HG02852 (cell line): ENCODE measurements around the gene PHKG1.
A peak's percentile ranks its signal among the peaks of the same experiment; 100 is the strongest.
"Not testable (repeated sequence)": the region's sequence is repeated elsewhere in the genome, so short reads cannot be mapped to it uniquely, and the experiment has no call there.

Experiments
- ATAC-seq: cut with Tn5 transposase; IDR thresholded peaks from one replicate; pipeline ENCODE4 v1.9.1; 2021; ENCODE audit warnings: mild to moderate bottlenecking, moderate library complexity; ENCODE audit not compliant: unreplicated experiment

Gene PHKG1

GRCh38 chr7:56092789-56093531 lies at the start of gene PHKG1:
TSS of gene PHKG1 (minus strand) at chr7:56092952. CDS start at chr7:56088941, 4,011 bp downstream.
- ATAC-seq = no peak

- not testable (repeated sequence) for ATAC-seq
Measured at GRCh38 chr7:56131062-56131461, 38.3 kb upstream of the PHKG1 start.

- ATAC-seq = no peak
Measured at GRCh38 chr7:56127241-56127975, 34.7 kb upstream of the PHKG1 start.

DNA sequence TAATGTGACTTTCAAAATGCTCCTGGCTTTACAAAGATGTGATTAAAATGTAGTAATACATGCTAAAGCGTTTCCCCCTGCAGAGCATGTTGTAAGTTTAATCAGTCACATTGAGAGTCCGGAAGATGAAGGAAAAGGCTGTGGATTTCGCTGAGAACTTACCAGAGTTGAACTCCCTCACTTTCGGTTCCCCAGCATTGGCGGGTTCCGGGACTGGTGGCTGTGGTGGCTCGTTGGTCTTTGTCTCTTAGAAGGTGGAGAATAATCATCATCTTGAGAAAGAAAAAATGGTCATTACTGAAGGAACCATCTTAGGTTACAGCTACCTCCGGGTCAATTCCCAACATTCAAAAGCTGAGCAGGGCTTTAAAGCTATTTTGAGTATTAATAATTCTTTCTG lies 33.1 kb upstream of the PHKG1 start:
- ATAC-seq = no peak

DNA sequence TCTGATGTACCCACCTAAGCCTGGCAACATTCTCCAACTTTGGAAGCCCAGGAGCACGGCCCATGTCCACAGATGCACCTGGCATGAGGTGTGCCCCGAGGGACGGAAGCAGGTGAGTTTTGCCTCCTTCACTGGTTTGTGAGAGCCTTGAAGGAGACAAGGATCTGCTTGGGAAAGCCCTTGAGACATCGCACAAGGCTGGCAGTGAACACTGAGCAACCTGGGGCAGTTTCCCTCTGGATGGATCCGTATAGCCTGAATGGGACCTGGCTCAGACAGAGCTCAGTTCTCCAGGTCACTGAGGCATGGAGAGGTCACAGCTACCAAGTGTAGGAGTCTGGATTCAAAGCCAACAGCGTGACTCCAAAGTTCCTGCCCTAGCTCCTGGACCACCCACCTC lies 32.2 kb upstream of the PHKG1 start:
- no peak for ATAC-seq

DNA sequence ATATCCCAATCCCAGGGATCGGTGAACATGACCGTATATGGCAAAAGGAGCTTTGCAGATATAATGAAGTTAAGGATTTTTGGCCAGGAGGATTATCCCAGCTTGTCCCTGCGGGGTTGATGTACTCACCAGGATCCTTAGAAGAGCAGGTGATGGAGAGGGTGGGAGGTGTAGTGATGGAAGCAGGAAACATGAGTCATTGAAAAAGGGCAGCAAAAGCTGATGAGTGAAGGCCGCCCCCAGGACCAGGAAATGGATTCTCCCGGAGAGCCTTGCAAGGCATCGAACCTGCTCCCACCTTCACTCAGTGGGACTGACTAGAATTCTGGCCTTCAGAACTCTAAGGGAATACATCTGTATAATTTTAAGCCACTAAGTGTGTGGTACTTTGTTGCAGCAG lies 28.7 kb upstream of the PHKG1 start:
- no peak for ATAC-seq

- no peak for ATAC-seq
Measured at GRCh38 chr7:56115852-56116538, 23.2 kb upstream of the PHKG1 start, which contains the start of gene NUPR2. TSS of gene NUPR2 (minus strand) at chr7:56116417. CDS start at chr7:56116314, 103 bp downstream.

DNA sequence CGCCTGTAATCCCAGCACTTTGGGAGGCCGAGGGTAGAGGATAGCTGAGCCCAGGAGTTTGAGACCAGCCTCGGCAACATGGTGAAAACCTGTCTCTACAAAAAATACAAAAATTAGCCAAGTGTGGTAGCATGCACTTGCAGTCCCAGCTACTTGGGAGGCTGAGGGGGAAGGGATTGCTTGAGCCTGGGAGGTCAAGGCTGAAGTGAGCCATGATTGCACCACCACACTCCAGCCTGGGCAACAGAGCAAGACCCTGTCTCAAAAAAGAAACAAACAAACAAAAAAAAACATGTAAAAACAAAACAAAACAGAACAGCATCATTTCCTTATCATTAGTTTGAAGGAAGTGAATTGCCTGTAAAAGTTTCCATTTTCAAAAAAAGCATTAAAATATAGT lies 19.5 kb upstream of the PHKG1 start:
- ATAC-seq = not testable (repeated sequence)

DNA sequence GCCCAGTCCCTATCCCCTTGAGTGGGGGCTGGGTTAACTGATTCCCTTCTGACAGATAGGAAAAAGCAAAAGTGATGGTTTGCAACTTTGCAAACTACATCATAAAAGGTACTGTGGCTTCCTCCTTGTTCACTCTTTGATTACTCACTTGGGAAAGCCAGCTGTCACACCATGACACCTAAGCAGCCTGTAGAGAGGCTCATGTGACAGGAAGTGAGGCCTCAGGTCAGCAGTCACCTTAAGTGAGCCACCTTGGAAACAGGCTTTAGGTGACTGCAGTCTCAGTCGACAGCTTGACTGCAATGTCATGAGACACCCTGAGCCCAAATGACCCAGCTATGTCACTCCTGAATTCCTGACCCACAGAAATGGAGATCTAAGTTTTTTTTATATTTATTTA lies 17.9 kb upstream of the PHKG1 start:
- no peak for ATAC-seq

- no peak for ATAC-seq
Measured at GRCh38 chr7:56107954-56108258, 15.2 kb upstream of the PHKG1 start.

DNA sequence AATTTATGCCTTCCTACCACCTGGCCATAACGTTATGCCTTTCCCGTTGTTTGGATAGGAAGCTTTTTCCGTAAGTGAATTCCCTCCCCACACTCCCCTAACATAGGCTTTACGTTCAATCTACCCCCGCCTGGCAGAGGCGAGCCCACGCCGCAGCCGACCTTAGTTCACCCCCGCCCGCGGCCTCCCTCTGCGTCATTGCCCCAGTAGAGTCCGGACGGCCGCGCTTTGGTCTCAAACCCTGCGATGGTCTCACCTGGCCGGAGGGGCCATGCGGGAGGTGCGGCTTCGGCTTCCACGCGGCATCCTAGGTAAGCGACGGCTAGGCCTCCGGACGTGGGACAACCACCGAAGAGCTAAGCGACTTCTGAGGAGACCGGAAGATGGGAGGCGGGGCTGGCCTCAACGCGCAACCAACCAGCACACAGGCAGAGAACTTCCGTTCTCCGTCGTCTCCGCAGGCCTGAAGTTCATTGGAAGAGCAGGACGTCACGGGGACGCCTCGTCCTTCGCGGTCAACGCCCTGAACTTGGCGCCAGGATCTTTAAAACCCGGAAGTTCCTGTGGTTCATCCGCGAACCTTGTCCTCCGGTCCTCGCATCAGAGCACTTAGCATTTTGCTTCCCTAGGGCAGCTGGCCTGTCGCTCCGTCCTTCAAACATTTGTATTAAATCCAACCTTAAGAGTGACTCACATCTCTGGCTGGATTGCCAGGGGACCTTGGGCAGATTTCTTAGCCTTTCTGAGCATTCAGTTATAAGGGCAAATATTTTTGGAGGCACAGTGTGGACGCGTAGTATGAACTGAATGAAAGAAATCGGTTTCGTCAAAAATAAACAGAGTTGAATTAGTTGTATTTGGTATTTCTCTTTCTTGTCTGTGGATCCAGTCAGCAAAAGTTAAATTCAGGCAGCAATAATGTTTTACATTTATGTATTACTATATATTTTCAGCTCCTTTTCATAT lies 13.6 kb upstream of the PHKG1 start, which contains the start of gene CHCHD2:
TSS of gene CHCHD2 (minus strand) at position 369 of the 966 bp plus-strand sequence. CDS start at position 306, 63 bp downstream.
- peak; percentile 99 for ATAC-seq

DNA sequence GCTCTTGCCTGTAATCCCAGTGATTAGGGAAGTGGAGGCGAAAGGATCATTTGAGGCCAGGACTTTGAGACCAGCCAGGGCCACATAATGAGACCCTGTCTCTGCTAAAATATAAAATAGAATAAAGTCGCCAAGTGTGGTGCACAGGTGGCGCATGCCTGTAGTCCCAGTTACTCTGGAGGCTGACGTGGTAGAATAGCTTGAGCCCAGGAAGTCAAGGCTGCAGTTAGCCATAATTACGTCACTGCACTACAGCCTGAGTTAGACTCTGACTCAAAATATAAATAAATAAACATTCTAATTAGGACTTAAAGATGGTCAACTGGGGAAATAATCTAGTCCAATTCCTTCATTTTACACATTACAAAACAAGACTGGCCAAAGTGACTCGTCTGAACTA lies 12.8 kb upstream of the PHKG1 start:
- no peak for ATAC-seq

- ATAC-seq = not testable (repeated sequence)
Measured at GRCh38 chr7:56104138-56104537, 11.4 kb upstream of the PHKG1 start.

DNA sequence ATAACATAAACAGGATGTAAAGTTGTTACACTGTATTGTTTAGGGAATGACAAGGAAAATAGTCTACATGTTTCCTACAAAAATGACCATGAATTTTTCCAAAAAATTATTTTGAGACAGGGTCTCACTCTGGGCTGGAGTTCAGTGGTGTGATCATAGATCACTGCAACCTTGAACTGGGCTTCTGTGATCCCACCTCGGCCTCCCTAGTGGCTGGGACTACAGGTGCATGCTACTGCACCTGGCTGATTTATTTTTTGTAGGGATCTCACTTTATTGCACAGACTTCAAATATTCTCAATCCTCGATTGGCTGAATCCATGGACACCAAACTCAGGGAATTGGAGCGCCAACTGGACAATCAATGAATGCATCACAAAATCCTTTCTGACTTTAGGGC lies 6.9 kb upstream of the PHKG1 start:
- no peak for ATAC-seq

- not testable (repeated sequence) for ATAC-seq
Measured at GRCh38 chr7:56098187-56099008, 5.6 kb upstream of the PHKG1 start.

GRCh38 chr7:56097700-56098099 lies 4.9 kb upstream of the PHKG1 start:
- no peak for ATAC-seq

DNA sequence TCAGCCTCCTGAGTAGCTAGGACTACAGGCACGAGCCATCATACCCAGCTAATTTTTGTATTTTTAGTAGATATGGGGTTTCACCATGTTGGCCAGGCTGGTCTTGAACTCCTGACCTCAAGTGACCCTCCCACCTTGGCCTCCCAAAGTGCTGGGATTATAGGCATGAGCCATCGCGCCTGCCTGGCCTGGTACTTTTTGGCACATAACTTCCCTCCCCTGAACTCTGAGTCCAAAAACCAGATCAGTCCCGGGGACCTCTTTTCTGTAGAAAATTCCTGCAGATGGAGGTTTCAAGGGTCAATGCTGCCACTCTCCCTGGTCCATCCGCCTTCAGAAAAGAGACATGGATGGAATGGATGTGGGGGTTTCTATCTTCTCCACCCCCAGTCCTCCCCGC lies 364 bp downstream of the PHKG1 start:
- ATAC-seq = not testable (repeated sequence)

- ATAC-seq = no peak
Measured at GRCh38 chr7:56091591-56091990, 1.2 kb downstream of the PHKG1 start.

DNA sequence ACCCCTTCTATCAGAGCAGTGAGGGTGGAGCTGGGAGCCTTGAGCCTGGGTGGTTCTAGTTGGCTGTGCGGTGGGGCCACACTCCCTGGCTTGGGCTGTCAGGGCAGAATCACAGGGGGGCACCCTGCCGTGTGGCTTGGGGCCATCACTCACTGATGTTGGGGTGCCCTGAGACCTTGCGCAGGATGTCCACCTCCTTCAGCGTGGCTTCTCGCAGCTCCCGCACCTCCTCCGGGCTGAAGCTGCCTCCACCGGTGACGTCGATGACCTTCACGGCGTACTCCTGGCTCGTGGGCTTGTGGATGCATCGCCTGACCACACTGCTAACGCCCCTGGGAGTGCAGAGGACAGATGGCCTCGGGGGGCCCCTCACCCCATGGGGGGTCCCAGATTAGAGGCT lies 5.3 kb downstream of the PHKG1 start:
- ATAC-seq = no peak

DNA sequence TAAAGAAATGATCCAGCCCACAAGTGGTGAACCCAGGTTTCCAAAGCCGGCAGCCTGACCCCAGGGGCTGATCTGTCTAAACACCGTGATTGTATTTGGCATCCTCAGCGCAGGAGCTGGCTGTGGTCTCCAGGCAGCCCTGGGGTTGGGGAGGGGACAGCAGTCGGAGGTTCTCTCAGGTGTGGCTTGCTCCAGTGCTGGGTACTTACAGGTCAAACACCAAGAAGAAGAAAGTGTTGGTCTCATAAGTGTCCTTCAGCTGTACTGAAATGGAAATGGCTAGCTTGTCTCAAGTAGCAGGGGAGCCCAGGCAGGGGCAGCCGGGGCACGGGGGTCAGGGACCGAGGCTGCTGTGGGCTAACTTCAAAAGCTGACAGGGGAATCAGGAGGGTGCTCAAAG lies 6.0 kb downstream of the PHKG1 start:
- no peak for ATAC-seq
